Keratinocyte (primary cell): ENCODE data around the gene ACADM. TPM values are rescaled to one million over a fixed set of nuclear protein-coding genes. Genes with fewer than 3 reads are reported as not detected.

Experiments used
- DNase-seq: peaks from one replicate; pipeline ENCODE4 v3.0.0-alpha.2; 2011; ENCODE audit warnings: low read depth, missing footprints, low spot score
- FAIRE-seq: peaks from 2 replicates; lab custom pipeline; 2011; peaks lifted over from hg19 to GRCh38; lab: Jason Lieb, UNC
- H2AFZ ChIP-seq: 2 replicates; pipeline ENCODE4 v1.6.0; 2012; ENCODE audit warnings: low read length, control low read depth, inconsistent platforms; ENCODE audit not compliant: control insufficient read depth
- H3K27ac ChIP-seq: 2 replicates; pipeline ENCODE4 v1.5.1; 2011; ENCODE audit warnings: low read length; ENCODE audit not compliant: control insufficient read depth, insufficient read depth
- H3K27me3 ChIP-seq: 3 replicates; pipeline ENCODE4 v1.6.0; 2011; ENCODE audit warnings: low read length; ENCODE audit not compliant: control insufficient read depth, insufficient read depth; ENCODE audit errors: extremely low read depth
- H3K36me3 ChIP-seq, 2 experiments: 2 replicates in 1 of 2; 3 replicates in 1 of 2; pipeline ENCODE4 v1.5.1; 2011; ENCODE audit warnings: low read length in 2 of 2, mild to moderate bottlenecking in 1 of 2; ENCODE audit not compliant: control insufficient read depth in 2 of 2, insufficient read depth in 2 of 2; ENCODE audit errors: extremely low read depth in 1 of 2
- H3K4me1 ChIP-seq: 3 replicates; pipeline ENCODE4 v1.5.1; 2011; ENCODE audit warnings: low read length; ENCODE audit not compliant: control insufficient read depth, insufficient read depth; ENCODE audit errors: extremely low read depth
- H3K4me2 ChIP-seq: 3 replicates; pipeline ENCODE4 v1.6.0; 2011; ENCODE audit warnings: low read depth, low read length; ENCODE audit not compliant: control insufficient read depth, insufficient read depth; ENCODE audit errors: extremely low read depth
- H3K4me3 ChIP-seq, 3 experiments: fragments of 200-600 bp in 1 of 3; sonication (generic) in 1 of 3; 2 replicates in 2 of 3; 3 replicates in 1 of 3; pipeline ENCODE4 v1.5.1; 2011 to 2016; ENCODE audit warnings: low read length in 3 of 3, mild to moderate bottlenecking in 3 of 3, control low read depth in 2 of 3, inconsistent platforms in 1 of 3, low read depth in 1 of 3, mixed read lengths in 1 of 3, mixed run types in 1 of 3, moderate library complexity in 1 of 3; ENCODE audit not compliant: control insufficient read depth in 2 of 3, insufficient read depth in 2 of 3; ENCODE audit errors: extremely low read depth in 1 of 3
- H3K79me2 ChIP-seq: 2 replicates; pipeline ENCODE4 v1.6.0; 2012; ENCODE audit warnings: low read length; ENCODE audit not compliant: control insufficient read depth, insufficient read depth
- H3K9ac ChIP-seq: 3 replicates; pipeline ENCODE4 v1.6.0; 2011; ENCODE audit warnings: low read length; ENCODE audit not compliant: control insufficient read depth, insufficient read depth; ENCODE audit errors: extremely low read depth
- H3K9me1 ChIP-seq: 3 replicates; pipeline ENCODE4 v1.6.0; 2011; ENCODE audit warnings: low read length; ENCODE audit not compliant: control insufficient read depth, insufficient read depth; ENCODE audit errors: extremely low read depth
- H3K9me3 ChIP-seq: 2 replicates; pipeline ENCODE4 v1.5.1; 2012; ENCODE audit warnings: low read depth, low read length; ENCODE audit not compliant: control insufficient read depth
- H4K20me1 ChIP-seq: 3 replicates; pipeline ENCODE4 v1.6.0; 2011; ENCODE audit warnings: low read length; ENCODE audit not compliant: control insufficient read depth, insufficient read depth; ENCODE audit errors: extremely low read depth
- CTCF ChIP-seq, 3 experiments: IDR thresholded peaks in 1 of 3; conservative IDR thresholded peaks in 1 of 3; optimal IDR thresholded peaks in 1 of 3; 2 replicates in 2 of 3; 3 replicates in 1 of 3; pipeline versions ENCODE3 to v1.5.1; 2011; ENCODE audit warnings: low read length in 3 of 3, mild to moderate bottlenecking in 3 of 3, moderate library complexity in 2 of 3, control low read depth in 1 of 3, inconsistent platforms in 1 of 3; ENCODE audit not compliant: insufficient read depth in 2 of 3; ENCODE audit errors: extremely low read depth in 1 of 3
- EZH2 ChIP-seq: IDR thresholded peaks from one replicate; pipeline ENCODE4 v1.6.1; 2012; ENCODE audit warnings: inconsistent platforms, mild to moderate bottlenecking, low read length, moderate library complexity
- dilution Hi-C: fragments of 300-500 bp; cut with MboI; formaldehyde crosslinking; loops from one replicate; pipeline ENCODE4 v1.7.0; 2020; ENCODE audit warnings: low sequenced_read_pairs; ENCODE audit not compliant: extremely low pct_ligation_motif_present
- polyA plus RNA-seq, 5 experiments: library from polyadenylated mRNA; depleted of rRNA in 3 of 5; stranded (reverse) in 3 of 5; stranded (forward) in 1 of 5; unstranded in 1 of 5; fragments of >200 nt; gene quantifications; 1 replicate in 1 of 5; 2 replicates in 3 of 5; 3 replicates in 1 of 5; pipeline versions ENCODE4 v1.2.1 to v1.2.3, GENCODE V29; 2011 to 2012; ENCODE audit warnings: missing spikeins in 2 of 5, low read depth in 1 of 5, low replicate concordance in 1 of 5

ACADM gene
- polyA plus RNA-seq, 1 donor (not counting 4 experiments of a cell fraction or from before 2014, with no cell fraction given), result 52.2 TPM

- no peak for DNase-seq
- no peak for TF ChIP-seq CTCF (optimal IDR thresholded peaks at IDR 0.05 in 1 of 3, IDR thresholded peaks at IDR 0.05 in 1 of 3, conservative IDR thresholded peaks at IDR 0.05 in 1 of 3; ENCODE audit: extremely low read depth in 1 of 3, insufficient read depth in 2 of 3, low read length in 3 of 3)
- TF ChIP-seq EZH2, result no peak
- no peaks in the 10 kb centered on the region for H3K9me3 ChIP-seq
These were observed 66.5 kb downstream of the ACADM start for GRCh38 chr1:75791022-75791421.

GRCh38 chr1:75792091-75792490 is 67.6 kb downstream of the ACADM start:
- no peak overlapping the region for H2AFZ ChIP-seq
- FAIRE-seq, result no peak
- no peak overlapping the region for H3K27ac ChIP-seq
- peaks cover 55% of the 10 kb centered on the region for H3K79me2 ChIP-seq
- peaks cover 20% of the 10 kb centered on the region for H3K4me1 ChIP-seq
- dilution Hi-C loops, result no loop called here
- H3K9me1 ChIP-seq, result no peaks in the 10 kb centered on the region
- TF ChIP-seq EZH2, result no peak
- no peak for TF ChIP-seq CTCF (optimal IDR thresholded peaks at IDR 0.05 in 1 of 3, IDR thresholded peaks at IDR 0.05 in 1 of 3, conservative IDR thresholded peaks at IDR 0.05 in 1 of 3; ENCODE audit: extremely low read depth in 1 of 3, insufficient read depth in 2 of 3, low read length in 3 of 3)
- H3K9ac ChIP-seq, result no peak overlapping the region
- H3K9me3 ChIP-seq, result no peaks in the 10 kb centered on the region
- peaks cover 40% of the 10 kb centered on the region for H4K20me1 ChIP-seq
- H3K36me3 ChIP-seq, result peaks cover 15 to 42% of the 10 kb centered on the region in 2 experiments
- no peak overlapping the region for H3K4me3 ChIP-seq
- no peak for DNase-seq
- no peaks in the 10 kb centered on the region for H3K27me3 ChIP-seq
- H3K4me2 ChIP-seq, result no peak overlapping the region

More at GRCh38 chr1:75791022-75791421, 66.5 kb downstream of the ACADM start:
- H3K36me3 ChIP-seq, result peaks cover 15 to 40% of the 10 kb centered on the region in 2 experiments
- H3K9ac ChIP-seq, result peak overlapping the region; percentile 31
- H2AFZ ChIP-seq, result no peak overlapping the region
- H3K4me2 ChIP-seq, result peak overlapping the region; percentile 92
- peaks cover 40% of the 10 kb centered on the region for H4K20me1 ChIP-seq
- no peaks in the 10 kb centered on the region for H3K9me1 ChIP-seq
- peak overlapping the region; percentile 24 for H3K27ac ChIP-seq
- no peaks in the 10 kb centered on the region for H3K27me3 ChIP-seq
- peak overlapping the region in 1 of 3 experiments; percentile 80 for H3K4me3 ChIP-seq
- dilution Hi-C loops, result no loop called here
- peaks cover 65% of the 10 kb centered on the region for H3K79me2 ChIP-seq
- H3K4me1 ChIP-seq, result peaks cover 20% of the 10 kb centered on the region
- FAIRE-seq, result no peak
